Gastroesophageal sphincter (tissue), 3 donors: ENCODE results near the gene PTPRG.

Experiments
- POLR2A ChIP-seq, 2 donors: fragments of 450-650 bp; IDR thresholded peaks; one replicate each; pipeline ENCODE4 v1.6.1; 2017; ENCODE audit warnings: antibody characterized with exemption in 2 of 2, mild to moderate bottlenecking in 2 of 2, moderate library complexity in 1 of 2
- POLR2AphosphoS5 ChIP-seq: sonication (generic); formaldehyde crosslinking; IDR thresholded peaks from one replicate; pipeline ENCODE4 v1.6.1; 2017; ENCODE audit warnings: antibody characterized with exemption
- TF ChIP-seq, protein P1 (sequence below), 4 experiments: fragments of 200-600 bp in 2 of 4; fragments of 450-650 bp in 2 of 4; sonication (generic) in 1 of 4; IDR thresholded peaks; one replicate each; pipeline ENCODE4 v1.5.1; 2017 to 2019; ENCODE audit warnings: antibody characterized with exemption in 4 of 4, mild to moderate bottlenecking in 2 of 4, moderate library complexity in 2 of 4

- TF ChIP-seq, protein P1, sequence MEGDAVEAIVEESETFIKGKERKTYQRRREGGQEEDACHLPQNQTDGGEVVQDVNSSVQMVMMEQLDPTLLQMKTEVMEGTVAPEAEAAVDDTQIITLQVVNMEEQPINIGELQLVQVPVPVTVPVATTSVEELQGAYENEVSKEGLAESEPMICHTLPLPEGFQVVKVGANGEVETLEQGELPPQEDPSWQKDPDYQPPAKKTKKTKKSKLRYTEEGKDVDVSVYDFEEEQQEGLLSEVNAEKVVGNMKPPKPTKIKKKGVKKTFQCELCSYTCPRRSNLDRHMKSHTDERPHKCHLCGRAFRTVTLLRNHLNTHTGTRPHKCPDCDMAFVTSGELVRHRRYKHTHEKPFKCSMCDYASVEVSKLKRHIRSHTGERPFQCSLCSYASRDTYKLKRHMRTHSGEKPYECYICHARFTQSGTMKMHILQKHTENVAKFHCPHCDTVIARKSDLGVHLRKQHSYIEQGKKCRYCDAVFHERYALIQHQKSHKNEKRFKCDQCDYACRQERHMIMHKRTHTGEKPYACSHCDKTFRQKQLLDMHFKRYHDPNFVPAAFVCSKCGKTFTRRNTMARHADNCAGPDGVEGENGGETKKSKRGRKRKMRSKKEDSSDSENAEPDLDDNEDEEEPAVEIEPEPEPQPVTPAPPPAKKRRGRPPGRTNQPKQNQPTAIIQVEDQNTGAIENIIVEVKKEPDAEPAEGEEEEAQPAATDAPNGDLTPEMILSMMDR (IDR thresholded peaks at IDR 0.05) = peak in 1 of 4 experiments; percentile 16
- TF ChIP-seq POLR2A (IDR thresholded peaks at IDR 0.05) (no peak), POLR2AphosphoS5 (peak; percentile 42)
Measured at GRCh38 chr3:61829722-61830350, 268.5 kb downstream of the PTPRG start.
